Neural cell (in vitro differentiated cells): Measurements from ENCODE around the gene PPY. TPM values are rescaled to one million over a fixed set of nuclear protein-coding genes. Genes with fewer than 3 reads are reported as not detected.
"Not testable (repeated sequence)": the region's sequence is repeated elsewhere in the genome, so short reads cannot be mapped to it uniquely, and the experiment has no call there.

Experiments
- H2AFZ ChIP-seq: fragments of 200-600, 300-800 bp; sonication (generic), shearing (Covaris generic); 2 replicates; pipeline ENCODE4 v1.6.0; 2014; ENCODE audit warnings: low read depth, mild to moderate bottlenecking, antibody characterized with exemption, low read length, moderate library complexity
- H3F3A ChIP-seq: fragments of 200-600 bp; shearing (Covaris generic); 2 replicates; pipeline ENCODE4 v1.6.1; 2016; ENCODE audit warnings: mild to moderate bottlenecking, moderate library complexity, mixed read lengths, antibody characterized with exemption, low read length; ENCODE audit not compliant: insufficient read depth, poor library complexity, severe bottlenecking
- H3K27ac ChIP-seq: fragments of 200-600, 300-800 bp; sonication (generic), shearing (Covaris generic); 2 replicates; pipeline ENCODE4 v1.5.1; 2014; ENCODE audit warnings: mild to moderate bottlenecking, low read length, moderate library complexity
- H3K27me3 ChIP-seq: fragments of 300-800, 200-600 bp; sonication (generic), shearing (Covaris generic); 2 replicates; pipeline ENCODE4 v1.6.0; 2014; ENCODE audit warnings: mild to moderate bottlenecking, low read depth, low read length, moderate library complexity; ENCODE audit not compliant: insufficient read depth
- H3K36me3 ChIP-seq: fragments of 300-800, 200-600 bp; sonication (generic), shearing (Covaris generic); 2 replicates; pipeline ENCODE4 v1.5.1; 2014; ENCODE audit warnings: mild to moderate bottlenecking, antibody characterized with exemption, low read length, moderate library complexity; ENCODE audit not compliant: insufficient read depth
- H3K4me2 ChIP-seq: fragments of 300-800, 200-600 bp; sonication (generic), shearing (Covaris generic); 2 replicates; pipeline ENCODE4 v1.6.0; 2014; ENCODE audit warnings: mild to moderate bottlenecking, low read length
- H3K4me3 ChIP-seq: fragments of 300-800, 200-600 bp; sonication (generic), shearing (Covaris generic); 2 replicates; pipeline ENCODE4 v1.5.1; 2014; ENCODE audit warnings: mild to moderate bottlenecking, low read length, moderate library complexity
- H3K79me2 ChIP-seq: fragments of 200-600 bp; shearing (Covaris generic); replicated peaks from 2 replicates; pipeline ENCODE4 v1.6.0; 2014; ENCODE audit warnings: mild to moderate bottlenecking, low read length, moderate library complexity; ENCODE audit not compliant: insufficient read depth
- H3K9ac ChIP-seq: fragments of 300-800, 200-600 bp; sonication (generic), shearing (Covaris generic); 2 replicates; pipeline ENCODE4 v1.6.1; 2016; ENCODE audit warnings: mild to moderate bottlenecking, low read length, mixed read lengths
- H3K9me2 ChIP-seq: fragments of 200-600 bp; shearing (Covaris generic); 2 replicates; pipeline ENCODE4 v1.6.1; 2016; ENCODE audit warnings: mild to moderate bottlenecking, low read length, mixed read lengths; ENCODE audit not compliant: insufficient read depth
- H3K9me3 ChIP-seq: fragments of 200-600, 300-800 bp; sonication (generic), shearing (Covaris generic); 2 replicates; pipeline ENCODE4 v1.6.1; 2016; ENCODE audit warnings: mild to moderate bottlenecking, mixed run types, low read length, moderate library complexity, mixed read lengths
- H4K20me1 ChIP-seq: fragments of 200-600 bp; shearing (Covaris generic); 2 replicates; pipeline ENCODE4 v1.6.1; 2016; ENCODE audit warnings: mild to moderate bottlenecking, mixed run types; ENCODE audit not compliant: insufficient read depth
- EP300 ChIP-seq: fragments of 450-650 bp; conservative IDR thresholded peaks from 2 replicates; pipeline ENCODE4 v1.6.1; 2014; ENCODE audit warnings: antibody characterized with exemption, mild to moderate bottlenecking, moderate library complexity; ENCODE audit not compliant: poor library complexity, severe bottlenecking
- EZH2 ChIP-seq: fragments of 200-600, 300-800 bp; shearing (Covaris generic), sonication (generic); IDR thresholded peaks from 2 replicates; pipeline ENCODE4 v1.6.1; 2014; ENCODE audit warnings: antibody characterized with exemption, low read length, borderline replicate concordance, mild to moderate bottlenecking; ENCODE audit not compliant: insufficient read depth, poor library complexity, severe bottlenecking
- MXI1 ChIP-seq: fragments of 450-650 bp; conservative IDR thresholded peaks from 2 replicates; pipeline ENCODE4 v1.6.1; 2014; ENCODE audit warnings: antibody characterized with exemption, mild to moderate bottlenecking; ENCODE audit not compliant: poor library complexity, severe bottlenecking
- POLR2AphosphoS5 ChIP-seq: IDR thresholded peaks from 2 replicates; pipeline ENCODE4 v1.6.1; 2012
- RAD21 ChIP-seq: fragments of 450-650 bp; conservative IDR thresholded peaks from 2 replicates; pipeline ENCODE4 v1.6.1; 2014; ENCODE audit warnings: antibody characterized with exemption, mild to moderate bottlenecking, moderate library complexity
- SMC3 ChIP-seq: fragments of 450-650 bp; conservative IDR thresholded peaks from 2 replicates; pipeline ENCODE4 v1.6.1; 2014; ENCODE audit warnings: antibody characterized with exemption, mild to moderate bottlenecking, moderate library complexity; ENCODE audit not compliant: poor library complexity
- TAF1 ChIP-seq: IDR thresholded peaks from 2 replicates; pipeline ENCODE4 v1.6.1; 2012; ENCODE audit warnings: low read depth
- polyA plus RNA-seq: library from polyadenylated mRNA; depleted of rRNA; stranded (reverse); fragments of >200 nt; gene quantifications from 2 replicates; pipeline ENCODE4 v1.2.3, GENCODE V29; 2014
- TF ChIP-seq, protein P1 (sequence below): IDR thresholded peaks from 2 replicates; pipeline ENCODE4 v1.6.1; 2012; ENCODE audit warnings: borderline replicate concordance
- TF ChIP-seq, protein P2 (sequence below): fragments of 450-650 bp; IDR thresholded peaks from 2 replicates; pipeline ENCODE4 v1.5.1; 2014; ENCODE audit warnings: antibody characterized with exemption, mild to moderate bottlenecking, moderate library complexity; ENCODE audit not compliant: poor library complexity, severe bottlenecking

Gene PPY
- polyA plus RNA-seq, 1 donor from 2014 or later = not detected

DNA sequence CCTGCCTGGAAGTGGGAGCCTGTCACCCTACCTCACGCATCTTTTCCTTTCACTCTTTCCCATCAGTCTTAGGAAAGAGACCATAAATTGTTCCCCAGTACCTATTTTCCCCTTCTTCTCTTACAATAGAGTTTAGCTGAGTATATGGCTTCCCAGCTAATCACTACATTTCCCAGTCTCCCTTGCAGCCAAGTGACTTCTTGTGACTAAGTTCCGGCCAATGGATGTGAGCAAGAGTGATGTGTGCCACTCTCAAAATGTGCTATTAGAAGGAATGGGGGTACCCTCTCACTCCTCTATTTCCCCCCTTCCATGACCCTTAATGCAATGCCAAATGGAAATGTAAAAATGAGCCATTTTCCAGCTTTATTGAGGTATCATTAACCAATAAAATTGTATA, 19.7 kb upstream of the PPY start:
- no peak overlapping the region for H3K4me2 ChIP-seq

DNA sequence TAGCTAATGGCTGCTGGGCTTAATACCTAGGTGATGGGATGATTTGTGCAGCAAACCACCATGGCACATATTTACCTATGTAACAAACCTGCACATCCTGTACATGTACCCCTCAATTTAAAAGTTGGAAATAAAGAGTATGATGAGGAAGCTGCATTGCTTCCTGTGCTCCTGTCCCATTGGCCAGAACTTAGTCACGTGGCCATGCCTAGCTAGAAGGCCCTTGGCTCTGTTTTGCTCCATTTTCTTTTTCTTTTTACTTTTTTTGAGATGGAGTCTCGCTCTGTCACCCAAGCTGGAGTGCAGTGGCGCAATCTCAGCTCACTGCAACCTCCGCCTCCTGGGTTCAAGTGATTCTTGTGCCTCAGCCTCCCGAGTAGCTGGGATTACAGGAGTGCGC, 19.0 kb upstream of the PPY start:
- not testable (repeated sequence) for H3K9me2 ChIP-seq, H3K9ac ChIP-seq, H4K20me1 ChIP-seq, H3K4me2 ChIP-seq, H3K27me3 ChIP-seq, H3K27ac ChIP-seq, H3K36me3 ChIP-seq, H3K79me2 ChIP-seq, H3F3A ChIP-seq, H3K9me3 ChIP-seq, H3K4me3 ChIP-seq, H2AFZ ChIP-seq

More for the DNA sequence above, 19.7 kb upstream of the PPY start:
- no peaks in the 10 kb centered on the region for H3K9me3 ChIP-seq
- H4K20me1 ChIP-seq = no peaks in the 10 kb centered on the region
- H3K9me2 ChIP-seq = no peaks in the 10 kb centered on the region
- H3K36me3 ChIP-seq = no peaks in the 10 kb centered on the region
- H2AFZ ChIP-seq = no peak overlapping the region
- no peaks in the 10 kb centered on the region for H3F3A ChIP-seq
- H3K27me3 ChIP-seq = no peaks in the 10 kb centered on the region
- no peaks in the 10 kb centered on the region for H3K79me2 ChIP-seq
- no peak overlapping the region for H3K4me3 ChIP-seq
- no peak for TF ChIP-seq EZH2
- no peak overlapping the region for H3K27ac ChIP-seq
- no peak overlapping the region for H3K9ac ChIP-seq

DNA sequence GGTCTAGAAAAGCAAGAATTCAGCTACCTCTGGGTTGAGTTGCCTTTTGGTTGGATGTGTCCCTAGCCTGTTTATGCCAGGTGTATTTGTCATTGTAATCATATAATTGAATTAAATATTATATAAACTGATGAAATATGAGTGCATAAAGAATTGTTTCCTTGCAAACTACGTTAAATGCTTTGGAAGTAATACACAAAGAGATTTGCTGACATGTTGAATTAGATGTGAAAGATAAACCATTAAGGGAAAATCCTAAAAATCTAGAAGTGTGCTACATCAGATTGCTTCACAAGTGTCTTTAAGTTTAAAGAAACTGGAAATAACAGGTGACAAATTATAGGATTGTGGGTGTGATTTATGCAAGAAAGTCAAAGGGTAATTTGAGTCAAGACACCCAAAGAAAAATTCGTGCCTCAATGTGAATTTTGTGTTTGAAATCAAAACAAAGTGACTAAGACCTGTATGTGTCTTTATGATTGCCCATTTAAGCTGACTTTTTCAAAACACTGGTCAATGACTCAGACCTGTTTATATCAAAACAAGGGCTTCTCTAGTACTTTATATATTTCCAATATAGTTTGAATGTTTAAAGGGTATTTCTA, 16.6 kb upstream of the PPY start:
- Histone ChIP-seq H3K9ac (no peak overlapping the region), H3K9me3 (no peaks in the 10 kb centered on the region), H3K36me3 (no peaks in the 10 kb centered on the region), H3F3A (no peaks in the 10 kb centered on the region), H3K27ac (no peak overlapping the region), H3K79me2 (no peaks in the 10 kb centered on the region), H3K4me3 (no peak overlapping the region), H3K27me3 (peaks cover 11% of the 10 kb centered on the region), H3K9me2 (no peaks in the 10 kb centered on the region), H4K20me1 (no peaks in the 10 kb centered on the region), H3K4me2 (no peak overlapping the region), H2AFZ (no peak overlapping the region)
- TF ChIP-seq EP300 (no peak), TAF1 (no peak), EZH2 (no peak)

DNA sequence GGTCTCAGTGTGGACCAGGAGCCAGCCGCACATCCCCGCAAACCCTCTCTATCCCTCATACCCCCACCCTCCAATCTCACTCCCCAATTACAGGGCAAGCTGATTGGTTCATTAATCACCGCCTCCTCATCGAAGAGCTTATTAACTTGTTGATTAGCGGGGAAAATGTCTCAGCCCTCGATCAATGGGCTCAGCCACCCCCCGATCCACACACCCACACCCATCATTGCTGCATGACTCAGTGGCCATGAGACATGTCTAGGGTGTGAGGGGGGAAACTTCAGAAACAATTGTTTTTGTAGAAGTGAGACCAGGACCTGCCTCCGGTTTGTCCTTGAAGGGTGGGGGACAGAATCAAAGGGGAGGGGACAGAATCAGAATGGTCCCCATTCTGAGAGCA, 13.9 kb upstream of the PPY start:
- Histone ChIP-seq H3K9me2 (no peaks in the 10 kb centered on the region), H3K79me2 (no peaks in the 10 kb centered on the region), H3K4me3 (no peak overlapping the region), H3K36me3 (no peaks in the 10 kb centered on the region), H3K9me3 (no peaks in the 10 kb centered on the region), H3F3A (no peaks in the 10 kb centered on the region), H3K4me2 (no peak overlapping the region), H3K27me3 (peaks cover 37% of the 10 kb centered on the region), H2AFZ (no peak overlapping the region), H4K20me1 (no peaks in the 10 kb centered on the region), H3K27ac (no peak overlapping the region), H3K9ac (no peak overlapping the region)
- TF ChIP-seq, protein P1, sequence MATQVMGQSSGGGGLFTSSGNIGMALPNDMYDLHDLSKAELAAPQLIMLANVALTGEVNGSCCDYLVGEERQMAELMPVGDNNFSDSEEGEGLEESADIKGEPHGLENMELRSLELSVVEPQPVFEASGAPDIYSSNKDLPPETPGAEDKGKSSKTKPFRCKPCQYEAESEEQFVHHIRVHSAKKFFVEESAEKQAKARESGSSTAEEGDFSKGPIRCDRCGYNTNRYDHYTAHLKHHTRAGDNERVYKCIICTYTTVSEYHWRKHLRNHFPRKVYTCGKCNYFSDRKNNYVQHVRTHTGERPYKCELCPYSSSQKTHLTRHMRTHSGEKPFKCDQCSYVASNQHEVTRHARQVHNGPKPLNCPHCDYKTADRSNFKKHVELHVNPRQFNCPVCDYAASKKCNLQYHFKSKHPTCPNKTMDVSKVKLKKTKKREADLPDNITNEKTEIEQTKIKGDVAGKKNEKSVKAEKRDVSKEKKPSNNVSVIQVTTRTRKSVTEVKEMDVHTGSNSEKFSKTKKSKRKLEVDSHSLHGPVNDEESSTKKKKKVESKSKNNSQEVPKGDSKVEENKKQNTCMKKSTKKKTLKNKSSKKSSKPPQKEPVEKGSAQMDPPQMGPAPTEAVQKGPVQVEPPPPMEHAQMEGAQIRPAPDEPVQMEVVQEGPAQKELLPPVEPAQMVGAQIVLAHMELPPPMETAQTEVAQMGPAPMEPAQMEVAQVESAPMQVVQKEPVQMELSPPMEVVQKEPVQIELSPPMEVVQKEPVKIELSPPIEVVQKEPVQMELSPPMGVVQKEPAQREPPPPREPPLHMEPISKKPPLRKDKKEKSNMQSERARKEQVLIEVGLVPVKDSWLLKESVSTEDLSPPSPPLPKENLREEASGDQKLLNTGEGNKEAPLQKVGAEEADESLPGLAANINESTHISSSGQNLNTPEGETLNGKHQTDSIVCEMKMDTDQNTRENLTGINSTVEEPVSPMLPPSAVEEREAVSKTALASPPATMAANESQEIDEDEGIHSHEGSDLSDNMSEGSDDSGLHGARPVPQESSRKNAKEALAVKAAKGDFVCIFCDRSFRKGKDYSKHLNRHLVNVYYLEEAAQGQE = no peak
- no peak for TF ChIP-seq MXI1
- no peak for TF ChIP-seq POLR2AphosphoS5
- no peak for TF ChIP-seq EP300
- TF ChIP-seq RAD21 = no peak
- TF ChIP-seq, protein P2, sequence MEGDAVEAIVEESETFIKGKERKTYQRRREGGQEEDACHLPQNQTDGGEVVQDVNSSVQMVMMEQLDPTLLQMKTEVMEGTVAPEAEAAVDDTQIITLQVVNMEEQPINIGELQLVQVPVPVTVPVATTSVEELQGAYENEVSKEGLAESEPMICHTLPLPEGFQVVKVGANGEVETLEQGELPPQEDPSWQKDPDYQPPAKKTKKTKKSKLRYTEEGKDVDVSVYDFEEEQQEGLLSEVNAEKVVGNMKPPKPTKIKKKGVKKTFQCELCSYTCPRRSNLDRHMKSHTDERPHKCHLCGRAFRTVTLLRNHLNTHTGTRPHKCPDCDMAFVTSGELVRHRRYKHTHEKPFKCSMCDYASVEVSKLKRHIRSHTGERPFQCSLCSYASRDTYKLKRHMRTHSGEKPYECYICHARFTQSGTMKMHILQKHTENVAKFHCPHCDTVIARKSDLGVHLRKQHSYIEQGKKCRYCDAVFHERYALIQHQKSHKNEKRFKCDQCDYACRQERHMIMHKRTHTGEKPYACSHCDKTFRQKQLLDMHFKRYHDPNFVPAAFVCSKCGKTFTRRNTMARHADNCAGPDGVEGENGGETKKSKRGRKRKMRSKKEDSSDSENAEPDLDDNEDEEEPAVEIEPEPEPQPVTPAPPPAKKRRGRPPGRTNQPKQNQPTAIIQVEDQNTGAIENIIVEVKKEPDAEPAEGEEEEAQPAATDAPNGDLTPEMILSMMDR = no peak
- no peak for TF ChIP-seq SMC3
- TF ChIP-seq EZH2 = no peak
- TF ChIP-seq TAF1 = no peak
